Fibroblast of lung (primary cell): ENCODE data around the gene FLYWCH2.

Experiments used
- EZH2 ChIP-seq: IDR thresholded peaks from 2 replicates; pipeline ENCODE4 v1.5.1; 2012; ENCODE audit warnings: low read length, control low read depth, mild to moderate bottlenecking; ENCODE audit errors: missing control alignments
- TF ChIP-seq, protein P1 (sequence below), 2 donors: IDR thresholded peaks in 1 of 2; conservative IDR thresholded peaks in 1 of 2; 1 replicate in 1 of 2; 2 replicates in 1 of 2; pipeline ENCODE4 v1.5.1; 2011 to 2012; ENCODE audit warnings: low read length in 2 of 2, control low read depth in 1 of 2, inconsistent platforms in 1 of 2, low read depth in 1 of 2, mild to moderate bottlenecking in 1 of 2

DNA sequence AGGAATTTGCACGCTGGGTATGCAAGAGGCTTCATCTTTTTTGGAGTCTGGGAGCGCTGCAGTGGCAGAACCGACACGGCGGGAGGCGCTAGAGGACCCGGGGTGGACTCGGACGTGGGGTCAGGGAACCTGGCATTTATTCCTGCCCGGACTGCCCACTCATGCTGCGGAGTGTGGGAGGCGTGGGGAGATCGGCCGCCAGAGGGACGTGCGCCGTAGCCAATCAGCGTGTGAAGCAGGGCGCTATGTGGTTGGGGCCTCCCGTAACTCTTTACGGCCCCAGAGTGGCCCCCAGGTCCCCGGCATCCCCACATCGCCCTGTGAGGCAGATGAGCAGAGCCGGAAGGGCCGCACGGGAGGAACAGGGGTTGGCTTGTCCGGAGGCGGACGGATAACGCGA, 11.2 kb downstream of the FLYWCH2 start:
- TF ChIP-seq, protein P1, sequence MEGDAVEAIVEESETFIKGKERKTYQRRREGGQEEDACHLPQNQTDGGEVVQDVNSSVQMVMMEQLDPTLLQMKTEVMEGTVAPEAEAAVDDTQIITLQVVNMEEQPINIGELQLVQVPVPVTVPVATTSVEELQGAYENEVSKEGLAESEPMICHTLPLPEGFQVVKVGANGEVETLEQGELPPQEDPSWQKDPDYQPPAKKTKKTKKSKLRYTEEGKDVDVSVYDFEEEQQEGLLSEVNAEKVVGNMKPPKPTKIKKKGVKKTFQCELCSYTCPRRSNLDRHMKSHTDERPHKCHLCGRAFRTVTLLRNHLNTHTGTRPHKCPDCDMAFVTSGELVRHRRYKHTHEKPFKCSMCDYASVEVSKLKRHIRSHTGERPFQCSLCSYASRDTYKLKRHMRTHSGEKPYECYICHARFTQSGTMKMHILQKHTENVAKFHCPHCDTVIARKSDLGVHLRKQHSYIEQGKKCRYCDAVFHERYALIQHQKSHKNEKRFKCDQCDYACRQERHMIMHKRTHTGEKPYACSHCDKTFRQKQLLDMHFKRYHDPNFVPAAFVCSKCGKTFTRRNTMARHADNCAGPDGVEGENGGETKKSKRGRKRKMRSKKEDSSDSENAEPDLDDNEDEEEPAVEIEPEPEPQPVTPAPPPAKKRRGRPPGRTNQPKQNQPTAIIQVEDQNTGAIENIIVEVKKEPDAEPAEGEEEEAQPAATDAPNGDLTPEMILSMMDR (conservative IDR thresholded peaks at IDR 0.05 in 1 of 2, IDR thresholded peaks at IDR 0.05 in 1 of 2; ENCODE audit: low read depth in 1 of 2, low read length in 2 of 2), result no peak
- no peak for TF ChIP-seq EZH2
